Left lung (tissue), 10 donors: ENCODE data around the gene NUCB1. TPM values are rescaled to one million over a fixed set of nuclear protein-coding genes. Genes with fewer than 3 reads are reported as not detected.
A peak's percentile ranks its signal among the peaks of the same experiment; 100 is the strongest.

Experiments
- ATAC-seq: fragments of 200-7000 bp; cut with Tn5 transposase; one replicate; pipeline ENCODE4 v1.9.1; 2020; ENCODE audit warnings: moderate library complexity
- DNase-seq, 4 donors: peaks; one replicate each; pipeline ENCODE4 v3.0.0-alpha.2; 2013 to 2020
- H3K27ac ChIP-seq, 2 donors: fragments of 200-600 bp; sonication (generic) in 1 of 2; one replicate each; pipeline versions ENCODE4 v1.5.0 to v1.8.0; 2020 to 2021
- H3K27me3 ChIP-seq, 2 donors: fragments of 200-600 bp; sonication (generic) in 1 of 2; one replicate each; pipeline versions ENCODE4 v1.5.0 to v1.8.0; 2020 to 2021
- H3K36me3 ChIP-seq, 2 donors: fragments of 200-600 bp; sonication (generic) in 1 of 2; one replicate each; pipeline versions ENCODE4 v1.5.0 to v1.8.0; 2020 to 2021
- H3K4me1 ChIP-seq, 2 donors: fragments of 200-600 bp; one replicate each; pipeline ENCODE4 v1.8.0; 2021
- H3K4me3 ChIP-seq, 2 donors: fragments of 200-600 bp; sonication (generic) in 1 of 2; one replicate each; pipeline versions ENCODE4 v1.5.0 to v1.8.0; 2020 to 2021; ENCODE audit warnings: mild to moderate bottlenecking in 1 of 2
- H3K9me3 ChIP-seq, 2 donors: fragments of 200-600 bp; sonication (generic) in 1 of 2; one replicate each; pipeline versions ENCODE4 v1.5.0 to v1.8.0; 2020 to 2021
- CTCF ChIP-seq, 2 donors: fragments of 200-600 bp; sonication (generic) in 1 of 2; IDR thresholded peaks; one replicate each; pipeline versions ENCODE4 v1.5.0 to v1.8.0; 2021; ENCODE audit warnings: antibody characterized with exemption in 2 of 2
- intact Hi-C, 2 donors: fragments of 100-400 bp; cut with DNase I; formaldehyde crosslinking; loops; one replicate each; pipeline versions ENCODE4 v1.11.2 to v1.14.2; 2022
- polyA plus RNA-seq, 6 donors: library from polyadenylated mRNA; unstranded; fragments of 120-200 nt; gene quantifications; one replicate each; pipeline ENCODE4 v1.2.1, GENCODE V29; 2013; ENCODE audit not compliant: insufficient read length in 6 of 6
- total RNA-seq, 2 donors: library from RNA; stranded (reverse); fragmentation: NEBNext Ultra II Directional; extraction: Animal tissue kit (Norgen Biotek cat#: 25700); gene quantifications; one replicate each; pipeline ENCODE4 v1.2.1, GENCODE V29; 2021
- donor health status: DM: no; HTN: yes; CAD: no.
- donor health status: DM: no; HTN: no; CAD: no.

The NUCB1 gene
- total and polyA plus RNA-seq, 8 donors, result 171 to 331 (median 201) TPM

GRCh38 chr19:48953141-48953540 is 53.0 kb downstream of the NUCB1 start:
- Histone ChIP-seq H3K27ac (no peak overlapping the region), H3K4me3 (no peak overlapping the region), H3K4me1 (peaks cover 7 to 15% of the 10 kb centered on the region in 2 donors), H3K36me3 (peaks cover 0 to 6% of the 10 kb centered on the region in 2 donors), H3K9me3 (no peaks in the 10 kb centered on the region), H3K27me3 (no peaks in the 10 kb centered on the region)
- DNase-seq (no peak), ATAC-seq (no peak)
- intact Hi-C loops, result no loop called here
- TF ChIP-seq CTCF (IDR thresholded peaks at IDR 0.05), result no peak

- H3K27me3 ChIP-seq, result no peaks in the 10 kb centered on the region
- no peak for TF ChIP-seq CTCF (IDR thresholded peaks at IDR 0.05)
- no peaks in the 10 kb centered on the region for H3K9me3 ChIP-seq
- peak overlapping the region; percentile 99 for H3K4me3 ChIP-seq
- DNase-seq, result no peak
- intact Hi-C loops, result no loop called here
- H3K4me1 ChIP-seq, result peaks cover 7 to 19% of the 10 kb centered on the region in 2 donors
- H3K36me3 ChIP-seq, result peaks cover 0 to 6% of the 10 kb centered on the region in 2 donors
- peak overlapping the region; percentile 64 to 85 for H3K27ac ChIP-seq
- ATAC-seq, result no peak
Observed at GRCh38 chr19:48953990-48954594, 54.0 kb downstream of the NUCB1 start.

- ATAC-seq (peak; percentile 96), DNase-seq (peak; percentile 88 to 99 (median 96))
- TF ChIP-seq CTCF (IDR thresholded peaks at IDR 0.05), result no peak
- H3K4me3 ChIP-seq, result peak within 1 kb of the TSS; percentile 99
- H3K9me3 ChIP-seq, result no peaks in the 10 kb centered on the region
- peaks cover 7 to 26% of the 10 kb centered on the region in 2 donors for H3K4me1 ChIP-seq
- intact Hi-C loops, result no loop called here
- H3K27ac ChIP-seq, result peak within 1 kb of the TSS; percentile 85 to 86
- H3K36me3 ChIP-seq, result peaks cover 0 to 6% of the 10 kb centered on the region in 2 donors
- no peaks in the 10 kb centered on the region for H3K27me3 ChIP-seq
Observed at GRCh38 chr19:48954595-48955307, 54.6 kb downstream of the NUCB1 start, which contains the start of gene BAX. Gene BAX (plus strand): TSS chr19:48954875. CDS start chr19:48954929, 54 bp downstream.

GRCh38 chr19:48955308-48955958 is 55.3 kb downstream of the NUCB1 start:
- no peaks in the 10 kb centered on the region for H3K9me3 ChIP-seq
- peaks cover 0 to 10% of the 10 kb centered on the region in 2 donors for H3K36me3 ChIP-seq
- DNase-seq (no peak), ATAC-seq (no peak)
- H3K27ac ChIP-seq, result peak overlapping the region; percentile 85 to 86
- peaks cover 7 to 32% of the 10 kb centered on the region in 2 donors for H3K4me1 ChIP-seq
- intact Hi-C loops, result no loop called here
- H3K27me3 ChIP-seq, result no peaks in the 10 kb centered on the region
- no peak for TF ChIP-seq CTCF (IDR thresholded peaks at IDR 0.05)
- peak overlapping the region; percentile 99 for H3K4me3 ChIP-seq

GRCh38 chr19:48958006-48958405 is 57.9 kb downstream of the NUCB1 start:
- Histone ChIP-seq H3K27ac (no peak overlapping the region), H3K4me3 (no peak overlapping the region), H3K4me1 (peaks cover 7 to 57% of the 10 kb centered on the region in 2 donors), H3K36me3 (peaks cover 0 to 18% of the 10 kb centered on the region in 2 donors), H3K27me3 (no peaks in the 10 kb centered on the region), H3K9me3 (no peaks in the 10 kb centered on the region)
- DNase-seq (no peak), ATAC-seq (no peak)
- TF ChIP-seq CTCF (IDR thresholded peaks at IDR 0.05), result no peak
- intact Hi-C loops, result no loop called here
